KBM-7 (cell line): ENCODE results near the gene RNASET2.
"Not testable (repeated sequence)": the region's sequence is repeated elsewhere in the genome, so short reads cannot be mapped to it uniquely, and the experiment has no call there.

ENCODE experiments used
- DNase-seq: peaks from one replicate; pipeline ENCODE4 v3.0.0-alpha.2; 2015
- in situ Hi-C: fragments of 300-500 bp; cut with MboI; formaldehyde crosslinking; loops from 2 replicates; pipeline ENCODE4 v1.14.3; 2020; ENCODE audit warnings: low sequenced_read_pairs, low pct_unique_long_range_greater_than_20kb, mixed read lengths

The RNASET2 gene

DNA sequence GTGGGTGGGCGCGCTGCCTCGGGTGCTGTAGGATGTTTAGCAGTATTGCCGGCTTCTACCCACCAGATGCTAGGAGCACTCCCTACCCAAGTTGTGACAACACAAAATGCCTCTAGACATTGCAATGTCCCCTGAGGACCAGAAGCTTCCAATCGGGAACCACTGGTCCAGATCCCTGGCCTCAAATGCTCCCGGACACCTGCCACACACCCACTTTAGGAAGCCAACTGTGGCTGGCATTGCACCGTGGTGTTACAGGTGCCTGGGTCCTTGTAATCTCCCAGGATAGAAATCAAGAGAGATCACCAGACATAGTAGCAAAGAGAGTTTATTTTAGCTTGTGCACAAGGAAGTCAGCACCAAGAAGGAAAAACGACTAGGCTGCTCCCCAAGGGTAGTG, 14.9 kb upstream of the RNASET2 start:
- no peak for DNase-seq
- in situ Hi-C loops, result no loop called here

DNA sequence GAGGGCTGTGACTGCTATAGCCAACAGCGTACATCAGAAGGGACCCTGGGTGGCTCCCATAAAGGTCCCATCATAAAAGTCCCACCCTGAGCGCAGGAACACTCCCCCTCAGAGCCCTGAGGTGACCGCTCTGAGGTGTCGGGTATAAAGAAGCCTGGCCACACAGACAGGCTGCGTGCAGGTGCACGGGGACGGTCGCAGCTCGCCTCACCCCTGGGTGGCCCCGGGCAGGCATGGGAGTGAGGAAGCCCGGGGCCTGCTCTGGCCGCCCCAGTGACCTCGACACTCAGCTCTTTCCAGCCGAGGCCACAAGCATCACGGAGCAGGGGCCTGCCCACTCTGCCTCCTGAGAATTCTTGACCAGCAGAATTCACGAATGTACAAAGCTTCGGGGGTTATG, 14.4 kb upstream of the RNASET2 start:
- in situ Hi-C loops, result no loop called here
- no peak for DNase-seq

DNA sequence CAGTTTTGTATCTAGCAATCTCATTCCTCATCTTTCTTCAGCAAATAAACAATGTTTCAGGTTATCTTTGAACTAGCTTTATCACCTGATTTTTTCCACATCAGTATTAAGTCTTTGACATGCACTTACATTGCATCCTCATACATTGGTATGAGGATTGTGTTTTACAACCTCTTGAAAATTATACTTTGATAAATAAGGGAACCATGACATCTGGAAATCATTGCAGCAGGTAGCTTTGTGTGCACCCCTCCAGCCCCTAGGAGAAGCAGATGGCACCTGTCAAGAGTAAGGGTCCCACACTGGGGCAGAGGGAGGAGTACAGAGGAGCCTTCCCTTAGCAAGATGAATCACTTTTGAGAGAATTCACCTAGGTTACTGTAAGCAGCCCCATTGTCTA, 13.7 kb upstream of the RNASET2 start:
- DNase-seq, result no peak
- in situ Hi-C loops, result no loop called here

DNA sequence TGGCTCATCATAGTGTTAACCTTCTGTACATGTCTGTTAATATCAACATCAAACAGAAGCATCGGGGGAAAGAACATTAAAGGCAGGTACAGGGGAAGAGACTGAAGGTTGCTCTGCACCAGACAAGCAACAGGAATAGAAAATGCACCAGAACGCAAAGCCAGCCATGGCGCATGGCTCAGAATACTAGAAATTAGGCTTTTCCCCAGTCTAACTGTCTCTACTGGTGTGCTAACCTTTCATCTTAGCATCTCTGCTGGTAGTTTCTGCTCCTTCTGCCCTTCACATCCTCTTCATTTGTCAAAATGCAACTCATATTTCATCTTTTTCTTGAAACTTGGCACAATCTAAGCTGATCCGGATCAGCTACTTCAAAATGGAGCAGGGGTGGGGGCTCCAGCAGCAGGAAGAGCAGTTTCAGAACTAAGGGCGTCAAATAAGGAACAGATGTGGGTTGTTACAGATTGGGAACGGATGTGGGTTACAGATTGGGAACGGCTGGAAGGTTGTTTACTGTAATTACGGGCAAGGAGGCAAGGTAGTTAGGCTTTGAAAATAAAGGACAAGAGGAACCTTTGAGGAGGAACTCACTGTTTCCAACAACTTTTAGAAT, 13.1 kb upstream of the RNASET2 start:
- no peak for DNase-seq
- in situ Hi-C loops, result no loop called here

DNA sequence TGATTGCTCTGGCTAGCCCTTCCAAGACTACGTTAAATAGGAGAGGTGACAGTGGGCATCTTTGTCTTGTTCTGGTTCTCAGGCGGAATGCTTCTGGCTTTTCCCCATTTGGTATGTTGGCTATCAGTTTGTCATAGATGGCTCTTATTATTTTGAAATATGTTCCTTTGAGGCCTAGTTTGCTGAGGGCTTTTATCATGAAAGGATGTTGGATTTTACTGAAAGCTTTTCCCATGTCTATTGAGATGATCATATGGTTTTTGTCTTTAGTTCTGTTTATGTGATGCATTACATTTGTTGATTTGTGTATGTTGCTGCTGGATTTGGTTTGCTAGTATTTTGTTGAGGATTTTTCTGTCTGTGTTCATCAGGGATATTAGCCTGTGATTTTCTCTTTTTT, 9.9 kb upstream of the RNASET2 start:
- in situ Hi-C loops, result no loop called here
- no peak for DNase-seq

DNA sequence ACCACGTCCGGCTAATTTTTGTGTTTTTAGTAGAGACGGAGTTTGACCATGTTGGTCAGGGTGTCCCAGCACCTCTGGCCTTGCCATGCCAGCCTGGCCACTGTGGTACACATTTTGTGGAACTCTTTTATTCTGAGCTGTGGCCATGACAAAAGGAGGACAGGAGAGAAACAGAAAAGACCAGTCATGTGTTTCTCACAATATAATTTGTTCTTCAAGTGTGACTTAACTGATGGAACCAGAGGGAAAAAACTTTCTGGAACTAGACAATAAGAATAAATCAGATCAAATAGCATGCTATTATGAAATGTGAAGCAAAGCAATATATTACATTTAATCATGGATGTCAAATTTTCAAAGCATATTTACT, 4.2 kb upstream of the RNASET2 start:
- no peak for DNase-seq
- in situ Hi-C loops, result no loop called here

DNA sequence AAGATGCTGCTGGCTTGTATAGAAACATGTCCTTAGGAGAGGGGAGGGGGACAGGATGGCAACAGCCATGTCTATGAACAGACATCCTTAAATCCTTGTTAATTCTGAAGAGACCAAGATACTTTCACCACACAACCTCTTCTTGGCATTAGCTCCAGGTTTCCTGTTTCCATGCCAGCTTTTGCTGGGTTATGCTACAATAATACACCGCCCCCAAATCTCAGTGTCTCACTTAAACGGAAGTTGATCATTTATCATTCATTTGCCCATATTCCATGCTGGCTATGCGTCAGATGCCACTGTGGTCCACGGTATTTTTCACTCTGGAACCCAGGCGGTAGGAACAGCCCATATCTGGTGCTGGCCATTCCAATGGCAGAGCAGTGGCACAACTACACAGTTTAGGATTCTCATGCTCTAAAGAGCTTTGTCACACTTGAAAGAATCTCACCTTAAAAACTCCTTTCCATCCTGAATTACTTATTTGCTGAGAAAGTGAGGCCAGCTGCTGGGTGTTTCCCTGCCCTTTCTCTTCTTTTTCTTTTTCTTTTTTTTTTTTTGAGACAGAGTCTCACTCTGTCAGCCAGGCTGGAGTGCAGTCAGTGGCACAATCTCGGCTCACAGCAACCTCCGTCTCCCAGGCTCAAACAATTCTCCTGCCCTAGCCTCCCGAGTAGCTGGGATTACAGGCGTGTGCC, 3.7 kb upstream of the RNASET2 start:
- in situ Hi-C loops, result no loop called here
- no peak for DNase-seq

DNA sequence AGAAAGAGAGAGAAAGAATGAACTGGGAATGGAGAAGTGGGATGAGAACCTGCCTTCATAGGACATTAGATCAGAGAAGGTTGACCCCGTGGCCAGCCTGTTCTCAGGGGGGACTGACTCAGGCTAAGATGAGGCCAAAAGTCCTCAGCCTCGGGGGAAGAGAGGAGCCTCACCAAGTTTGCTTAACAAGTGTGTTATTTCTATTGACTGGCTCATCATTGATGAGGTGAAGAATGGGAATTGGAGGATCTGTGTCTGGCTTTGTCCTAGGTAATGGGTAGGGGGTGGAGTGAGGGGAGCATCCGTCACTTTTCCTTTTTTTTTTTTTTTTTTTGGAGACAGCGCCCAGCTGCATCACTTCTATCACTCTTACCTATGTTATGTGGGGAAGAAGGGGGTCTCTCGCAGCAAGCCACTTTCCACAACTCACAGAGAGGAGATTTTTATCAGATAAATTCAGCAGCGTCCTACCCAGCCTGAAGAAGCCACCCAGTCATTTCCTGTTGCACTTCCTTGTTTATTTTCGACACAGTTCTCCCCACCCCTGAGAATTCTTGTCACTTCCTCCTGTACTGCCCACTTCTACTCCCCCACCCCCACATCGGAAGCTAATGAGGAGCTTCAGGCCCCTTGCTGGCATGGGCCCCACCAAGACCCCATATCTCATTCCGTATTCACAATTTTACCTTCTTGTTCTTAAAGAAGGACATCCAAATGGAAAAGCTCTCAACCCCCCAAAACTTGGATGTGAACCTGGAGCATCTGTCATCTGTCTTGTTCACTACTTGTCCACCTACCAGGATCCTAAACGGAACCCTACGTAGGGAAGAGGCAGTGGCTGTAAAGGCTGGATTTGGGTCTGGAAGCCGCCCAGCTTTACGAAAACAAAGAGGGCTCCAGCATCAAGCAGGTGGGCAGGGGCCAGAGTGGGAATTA, 2.8 kb upstream of the RNASET2 start:
- in situ Hi-C loops, result no loop called here
- DNase-seq, result peak; percentile 79

DNA sequence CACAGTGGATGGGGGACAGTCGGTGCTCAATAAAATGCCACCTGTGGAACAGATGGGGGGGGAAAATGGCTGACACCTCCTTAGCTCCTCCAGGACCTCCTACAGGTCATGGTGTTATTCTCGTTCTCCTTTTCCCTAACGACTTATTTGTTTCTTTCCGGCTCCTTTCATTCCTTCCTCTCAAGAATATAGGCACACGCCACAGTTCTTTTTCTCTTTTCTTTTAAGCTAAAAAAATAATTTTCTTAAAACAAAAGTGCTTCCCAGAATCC, 1.4 kb upstream of the RNASET2 start:
- in situ Hi-C loops, result no loop called here
- no peak for DNase-seq

DNA sequence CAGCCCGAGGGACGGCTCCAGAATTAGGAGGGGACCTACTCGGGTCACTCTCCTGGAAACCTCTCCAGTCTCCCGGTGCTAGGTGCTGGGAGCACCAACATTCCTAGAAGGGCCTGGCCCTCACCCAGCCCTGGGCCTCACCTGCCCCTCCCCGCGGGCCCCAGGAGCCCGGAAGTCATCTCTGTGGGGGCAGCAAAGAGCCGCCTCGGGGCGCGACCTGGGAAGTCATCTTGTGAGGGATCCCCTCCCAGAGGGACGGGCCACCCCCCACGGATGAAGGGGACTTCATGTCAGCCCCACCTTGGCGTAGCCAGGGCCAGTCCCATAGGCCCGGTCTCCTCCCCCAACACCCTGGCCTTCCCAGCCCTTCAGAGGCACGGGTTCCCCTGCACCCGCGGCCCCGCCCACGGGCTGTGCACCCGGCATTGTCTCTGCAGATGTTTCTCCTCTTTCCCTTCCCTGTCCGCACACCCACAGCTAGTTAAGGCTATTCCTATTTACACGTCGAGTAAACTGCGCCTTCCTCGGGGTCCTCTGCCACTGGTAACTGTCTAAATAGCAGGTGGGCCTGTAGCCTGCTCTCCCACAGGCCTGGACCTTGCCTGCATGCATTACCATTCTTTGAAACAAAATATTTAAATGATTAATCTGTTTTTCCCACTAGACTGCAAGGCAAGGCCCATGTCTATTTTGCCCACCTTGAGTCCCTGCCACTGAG, 896 bp upstream of the RNASET2 start:
- in situ Hi-C loops, result no loop called here
- peak; percentile 68 for DNase-seq

DNA sequence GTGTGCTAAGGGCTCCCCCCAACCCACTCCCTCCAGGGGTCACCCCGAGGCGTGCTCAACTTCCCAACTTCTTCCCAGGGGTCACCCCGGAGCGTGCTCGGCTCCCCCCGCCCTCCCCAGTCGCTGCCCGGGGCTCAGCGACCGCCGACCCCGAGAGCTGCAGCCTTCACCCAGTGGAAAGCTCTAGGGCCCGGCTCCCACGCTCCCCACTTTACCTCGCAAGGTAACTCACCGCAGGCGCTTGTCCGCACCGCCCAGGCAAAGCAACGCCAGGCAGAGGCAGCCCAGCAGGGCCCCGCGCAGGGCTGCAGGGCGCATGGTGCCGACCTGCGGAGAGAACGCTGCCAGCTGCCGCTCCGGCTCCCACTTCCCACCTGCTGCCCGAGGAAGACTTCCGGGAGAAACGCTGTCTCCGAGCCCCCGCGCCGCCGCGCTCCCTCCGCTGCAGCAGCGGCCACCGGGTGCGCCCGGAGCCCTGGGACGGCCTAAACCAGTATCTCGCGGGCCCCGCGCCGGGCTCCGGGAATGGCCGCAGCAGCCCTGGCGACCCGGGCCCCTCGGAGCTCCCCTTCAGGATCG, 396 bp downstream of the RNASET2 start:
- in situ Hi-C loops, result no loop called here
- DNase-seq, result no peak

DNA sequence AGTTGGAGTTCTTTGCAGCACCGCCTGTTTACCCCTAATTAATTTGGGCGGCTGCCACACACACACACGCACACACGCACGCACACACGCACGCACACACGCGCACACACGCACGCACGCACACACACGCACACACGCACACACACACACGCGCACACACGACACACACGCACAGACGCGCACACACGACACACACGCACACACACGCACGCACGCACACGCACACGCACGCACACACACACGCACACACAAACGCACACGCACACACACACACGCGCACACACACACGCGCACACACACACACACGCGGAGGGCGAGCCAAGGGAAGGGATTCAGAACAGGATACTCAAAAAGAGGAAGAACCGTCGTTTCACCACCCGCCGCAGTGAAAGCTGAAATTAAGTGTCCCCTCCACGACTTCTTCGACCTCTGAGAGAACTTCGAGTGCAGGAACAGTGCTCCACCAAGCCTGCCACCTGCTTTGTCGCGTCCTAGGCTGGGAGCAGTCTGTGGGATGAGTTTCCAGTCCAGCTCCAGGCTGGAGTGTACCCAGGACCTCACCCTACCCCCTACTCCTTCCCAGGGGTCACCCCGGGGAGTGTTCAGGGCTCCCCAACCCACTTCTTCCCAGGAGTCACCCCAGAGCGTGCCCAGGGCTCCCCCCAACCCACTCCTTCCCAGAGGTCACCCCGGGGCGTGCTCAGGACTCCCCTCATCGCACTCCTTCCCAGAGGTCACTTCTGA, 1.1 kb downstream of the RNASET2 start:
- in situ Hi-C loops, result no loop called here
- DNase-seq, result peak; percentile 86

DNA sequence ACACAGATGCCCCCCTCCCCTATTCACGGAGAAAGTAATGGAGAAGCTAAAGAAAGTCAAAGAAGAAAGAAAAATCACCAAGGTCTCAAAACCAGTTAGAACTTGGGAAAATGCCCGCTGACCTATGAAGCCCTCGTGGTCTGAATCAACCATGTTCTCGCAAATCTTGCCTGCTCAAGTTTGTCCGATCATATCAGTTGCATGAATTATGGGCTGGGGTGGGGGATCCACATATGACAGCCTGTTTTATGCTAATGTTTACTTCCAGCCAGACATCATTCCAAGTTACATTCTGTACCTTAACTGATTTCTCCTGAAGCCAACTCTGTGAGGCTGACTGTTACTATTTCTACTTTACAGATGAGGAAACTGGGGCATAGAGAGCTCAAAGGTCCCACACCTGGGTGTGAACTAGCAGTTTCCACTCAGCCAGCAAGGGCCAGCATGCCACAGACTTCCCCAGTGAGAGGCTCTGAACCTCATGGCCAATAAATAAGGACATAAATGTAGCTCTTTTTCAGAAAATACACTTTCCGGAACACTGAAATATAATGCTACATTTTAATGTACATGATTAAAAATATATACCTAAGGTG, 2.1 kb downstream of the RNASET2 start:
- in situ Hi-C loops, result no loop called here
- DNase-seq, result no peak

DNA sequence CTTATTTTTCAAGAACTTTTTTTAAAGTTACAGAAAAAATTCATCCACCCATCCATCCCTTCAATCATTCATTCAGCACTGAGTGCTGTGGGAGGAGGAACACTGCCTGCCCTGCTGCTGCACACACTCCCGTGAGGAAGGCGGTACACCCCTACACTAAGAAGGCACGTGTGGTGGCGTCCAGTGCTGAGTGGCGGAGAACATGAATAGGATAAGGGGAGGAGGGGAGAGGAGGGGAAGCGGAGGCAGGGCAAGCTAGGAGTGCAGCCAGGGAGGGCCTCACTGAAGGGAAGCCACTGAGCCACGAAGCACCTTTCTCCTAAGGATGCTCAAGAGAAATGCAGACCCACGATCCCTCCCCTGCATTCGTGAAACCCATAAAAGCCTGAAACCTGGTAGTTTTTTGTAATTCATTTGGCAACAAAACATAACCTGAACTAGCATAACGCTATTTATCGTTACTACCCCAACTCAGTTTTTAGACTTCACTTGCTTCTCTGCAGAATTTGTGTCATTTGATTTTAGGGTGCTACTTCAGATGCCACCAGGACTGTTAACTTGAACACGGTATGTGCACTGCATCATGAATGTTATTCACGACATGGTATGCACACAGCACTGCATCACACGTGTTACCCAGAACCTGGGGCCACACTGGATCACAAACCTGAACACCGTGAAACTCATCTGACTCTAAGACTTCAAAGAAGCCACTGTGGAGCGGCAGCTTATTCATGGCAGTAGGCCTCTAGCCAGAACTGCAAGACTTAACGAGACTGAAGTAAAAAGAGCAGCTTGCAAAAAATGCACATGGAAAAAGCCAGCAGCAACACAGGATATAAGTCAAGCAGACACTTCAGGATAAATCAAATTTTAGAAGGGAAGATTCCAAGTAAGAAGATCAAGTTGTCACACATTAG, 3.5 kb downstream of the RNASET2 start:
- in situ Hi-C loops, result no loop called here
- DNase-seq, result no peak

DNA sequence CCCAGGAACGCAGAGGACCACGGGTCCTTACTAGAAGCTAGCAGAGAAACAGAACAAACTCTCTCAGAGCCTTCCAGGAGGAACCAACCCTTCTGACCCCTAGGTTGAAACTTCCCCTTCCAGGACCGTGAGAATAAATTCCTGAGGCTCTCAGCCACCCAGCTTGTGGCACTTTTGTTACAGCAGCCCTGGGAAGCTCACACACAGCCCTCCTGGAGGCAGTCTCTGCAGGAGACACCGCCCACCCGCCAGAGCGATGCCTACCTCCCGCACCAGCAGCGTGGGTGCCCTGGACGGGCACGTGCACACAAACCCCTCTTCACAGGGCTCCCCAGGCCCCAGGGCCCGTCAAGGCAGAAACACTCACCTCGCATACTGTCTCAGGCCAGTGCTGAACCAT, 4.2 kb downstream of the RNASET2 start:
- in situ Hi-C loops, result no loop called here
- DNase-seq, result no peak

DNA sequence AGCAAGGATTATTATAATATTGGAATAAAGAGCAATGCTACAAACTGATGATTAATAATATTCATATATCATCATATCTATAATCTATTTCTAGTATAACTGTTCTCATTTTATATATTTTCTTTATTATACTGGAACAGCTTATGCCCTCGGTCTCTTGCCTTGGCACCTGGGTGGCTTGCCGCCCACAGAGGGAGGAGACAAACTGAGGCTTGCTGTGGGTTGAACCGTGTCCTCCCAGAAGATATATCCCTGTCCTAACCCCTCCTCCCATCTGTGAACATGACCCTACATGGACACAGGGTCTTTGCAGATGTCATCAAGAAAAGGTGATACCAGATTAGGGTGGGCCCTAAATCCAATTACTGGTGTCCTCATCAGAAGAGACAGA, 4.7 kb downstream of the RNASET2 start:
- in situ Hi-C loops, result no loop called here
- DNase-seq, result no peak

DNA sequence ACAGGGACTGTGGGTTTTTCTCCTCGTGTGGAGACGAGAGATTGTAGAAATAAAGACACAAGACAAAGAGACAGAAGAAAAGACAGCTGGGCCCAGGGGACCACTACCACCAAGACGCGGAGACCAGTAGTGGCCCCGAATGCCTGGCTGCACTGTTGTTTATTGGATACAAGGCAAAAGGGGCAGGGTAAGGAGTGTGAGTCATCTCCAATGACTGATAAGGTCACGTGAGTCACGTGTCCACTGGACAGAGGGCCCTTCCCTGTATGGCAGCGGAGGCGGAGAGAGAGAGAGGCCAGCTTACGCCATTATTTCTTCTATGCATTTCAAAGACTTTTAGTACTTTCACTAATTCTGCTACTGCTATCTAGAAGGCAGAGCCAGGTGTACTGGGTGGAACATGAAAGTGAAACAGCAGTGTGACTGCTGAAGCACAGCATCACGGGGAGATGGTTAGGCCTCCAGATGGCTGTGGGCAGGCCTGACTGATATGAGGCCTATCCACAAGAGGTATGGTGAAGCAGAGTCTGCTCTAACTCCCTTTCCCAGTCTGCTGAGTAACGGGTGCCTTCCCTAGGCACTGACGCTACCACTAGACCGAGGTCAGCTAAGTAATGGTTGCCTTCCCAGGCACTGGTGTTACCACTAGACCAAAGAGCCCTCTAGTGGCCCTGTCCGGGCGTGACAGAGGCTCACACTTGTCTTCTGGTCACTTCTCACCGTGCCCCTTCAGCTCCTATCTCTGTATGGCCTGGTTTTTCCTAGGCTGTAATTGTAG, 5.3 kb downstream of the RNASET2 start:
- in situ Hi-C loops, result not testable (repeated sequence)
- peak; percentile 50 for DNase-seq
